Endothelial cell of umbilical vein (primary cell): ENCODE data around the gene CECR2. TPM values are rescaled to one million over a fixed set of nuclear protein-coding genes. Genes with fewer than 3 reads are reported as not detected.

Source experiments
- BruUV-seq: library from RNA; stranded (reverse); fragments of 400-500 nt; replicated peaks from 2 replicates; lab custom pipeline; 2021; lab: Mats Ljungman, UMichigan
- CTCF ChIA-PET: fragments of 300-600, 350-600 bp; sonication (Branson Sonifier 250); formaldehyde crosslinking; loops from one replicate; lab custom pipeline; 2021; ENCODE audit warnings: antibody characterized with exemption, inconsistent platforms; lab: Charles Lee
- POLR2A ChIA-PET: fragments of 300-600, 350-600 bp; sonication (Branson Sonifier 250); formaldehyde crosslinking; loops from one replicate; lab custom pipeline; 2021; ENCODE audit warnings: antibody characterized with exemption, inconsistent platforms; lab: Charles Lee
- DNase-seq: peaks from one replicate; pipeline ENCODE4 v3.0.0-alpha.2; 2011; ENCODE audit warnings: low read depth, low spot score
- FAIRE-seq: peaks from 2 replicates; lab custom pipeline; 2011; peaks lifted over from hg19 to GRCh38; lab: Jason Lieb, UNC
- H2AFZ ChIP-seq: 2 replicates; pipeline ENCODE4 v1.6.0; 2012; ENCODE audit warnings: low read depth, low read length, control low read depth, inconsistent platforms
- H3K27ac ChIP-seq: 2 replicates; pipeline ENCODE4 v1.5.1; 2011; ENCODE audit warnings: low read depth, mild to moderate bottlenecking, control low read depth, low read length, moderate library complexity; ENCODE audit not compliant: insufficient read depth
- H3K27me3 ChIP-seq, 2 experiments: 2 replicates each; pipeline versions ENCODE4 v1.6.0 to v1.6.1; 2011; ENCODE audit warnings: low read length in 2 of 2, mixed read lengths in 1 of 2; ENCODE audit not compliant: control insufficient read depth in 2 of 2, insufficient read depth in 2 of 2
- H3K36me3 ChIP-seq, 2 experiments: 2 replicates in 1 of 2; 3 replicates in 1 of 2; pipeline ENCODE4 v1.5.1; 2011; ENCODE audit warnings: low read length in 2 of 2, mild to moderate bottlenecking in 1 of 2, moderate library complexity in 1 of 2; ENCODE audit not compliant: control insufficient read depth in 2 of 2, insufficient read depth in 2 of 2; ENCODE audit errors: extremely low read depth in 1 of 2
- H3K4me1 ChIP-seq: 3 replicates; pipeline ENCODE4 v1.5.1; 2011; ENCODE audit warnings: mild to moderate bottlenecking, low read length; ENCODE audit not compliant: control insufficient read depth, insufficient read depth; ENCODE audit errors: extremely low read depth
- H3K4me2 ChIP-seq: 2 replicates; pipeline ENCODE4 v1.6.1; 2011; ENCODE audit warnings: low read length, control low read depth, mixed read lengths; ENCODE audit not compliant: insufficient read depth
- H3K4me3 ChIP-seq, 3 experiments: fragments of 200-600 bp in 1 of 3; sonication (generic), shearing (Covaris generic) in 1 of 3; replicated peaks in 1 of 3; 2 replicates each; pipeline ENCODE4 v1.5.1; 2011 to 2016; ENCODE audit warnings: control low read depth in 3 of 3, low read length in 3 of 3, mild to moderate bottlenecking in 2 of 3, inconsistent platforms in 1 of 3, low read depth in 1 of 3, moderate library complexity in 1 of 3; ENCODE audit not compliant: insufficient read depth in 1 of 3
- H3K79me2 ChIP-seq: 2 replicates; pipeline ENCODE4 v1.6.0; 2012; ENCODE audit warnings: low read length, inconsistent platforms; ENCODE audit not compliant: control insufficient read depth, insufficient read depth
- H3K9ac ChIP-seq: replicated peaks from 2 replicates; pipeline ENCODE3; 2011; ENCODE audit warnings: low read length, control low read depth; ENCODE audit not compliant: insufficient read depth; ENCODE audit errors: extremely low read depth
- H3K9me1 ChIP-seq: replicated peaks from 3 replicates; pipeline ENCODE4 v1.6.0; 2011; ENCODE audit warnings: mild to moderate bottlenecking, low read length; ENCODE audit not compliant: control insufficient read depth, insufficient read depth; ENCODE audit errors: extremely low read depth
- H3K9me3 ChIP-seq: replicated peaks from 2 replicates; pipeline ENCODE4 v1.5.1; 2012; ENCODE audit warnings: low read length, inconsistent platforms; ENCODE audit not compliant: control insufficient read depth, insufficient read depth
- H4K20me1 ChIP-seq: replicated peaks from 2 replicates; pipeline ENCODE3; 2011; ENCODE audit warnings: mild to moderate bottlenecking, low read length; ENCODE audit not compliant: control insufficient read depth, insufficient read depth; ENCODE audit errors: extremely low read depth
- CTCF ChIP-seq, 2 donors: IDR thresholded peaks; 1 replicate in 1 of 2; 2 replicates in 1 of 2; pipeline ENCODE4 v1.5.1; 2011; ENCODE audit warnings: low read length in 2 of 2, mild to moderate bottlenecking in 2 of 2, moderate library complexity in 2 of 2, control low read depth in 1 of 2, inconsistent platforms in 1 of 2, low read depth in 1 of 2; ENCODE audit not compliant: insufficient read depth in 1 of 2; ENCODE audit errors: extremely low read depth in 1 of 2
- EZH2 ChIP-seq: IDR thresholded peaks from 2 replicates; pipeline ENCODE4 v1.6.1; 2012; ENCODE audit warnings: borderline replicate concordance, low read depth, mild to moderate bottlenecking, moderate library complexity, low read length, inconsistent platforms; ENCODE audit not compliant: severe bottlenecking
- FOS ChIP-seq: IDR thresholded peaks from 2 replicates; pipeline ENCODE4 v1.6.1; 2011; ENCODE audit warnings: mild to moderate bottlenecking, low read length, moderate library complexity, borderline replicate concordance; ENCODE audit not compliant: insufficient read depth
- GATA2 ChIP-seq: IDR thresholded peaks from 2 replicates; pipeline ENCODE4 v1.7.0; 2011; ENCODE audit warnings: low read depth, mild to moderate bottlenecking, moderate library complexity, mixed read lengths, low read length; ENCODE audit not compliant: insufficient read length, insufficient read depth
- JUN ChIP-seq: IDR thresholded peaks from 2 replicates; pipeline ENCODE4 v1.6.1; 2011; ENCODE audit warnings: borderline replicate concordance, low read depth; ENCODE audit not compliant: insufficient read length, insufficient read depth
- MYC ChIP-seq: IDR thresholded peaks from one replicate; pipeline ENCODE4 v1.6.1; 2011; ENCODE audit warnings: mild to moderate bottlenecking, low read depth, low read length
- dilution Hi-C: fragments of 300-500 bp; cut with MboI; formaldehyde crosslinking; loops from one replicate; pipeline ENCODE4 v1.15.0; 2019; ENCODE audit warnings: low sequenced_read_pairs; ENCODE audit not compliant: extremely low pct_ligation_motif_present
- intact Hi-C: fragments of 100-400 bp; cut with micrococcal nuclease; formaldehyde crosslinking; loops from one replicate; pipeline ENCODE4 v1.10.0; 2022
- polyA plus RNA-seq, 4 experiments: library from polyadenylated mRNA; depleted of rRNA in 3 of 4; stranded (reverse) in 3 of 4; unstranded in 1 of 4; fragments of >200 nt; gene quantifications; 2 replicates each; pipeline versions ENCODE4 v1.2.1 to v1.2.3, GENCODE V29; 2011 to 2012; ENCODE audit warnings: missing spikeins in 1 of 4
- total RNA-seq: library from RNA; stranded (reverse); gene quantifications from 2 replicates; pipeline ENCODE4 v1.2.3, GENCODE V29; 2021

CECR2 gene
- total and polyA plus RNA-seq, 2 donors (not counting 3 experiments of a cell fraction or from before 2014, with no cell fraction given), result 0.01 TPM; not detected in 1

GRCh38 chr22:17475318-17476230 is 106.3 kb downstream of the CECR2 start:
- Histone ChIP-seq H3K4me1 (no peaks in the 10 kb centered on the region), H3K27ac (no peak overlapping the region), H3K9me3 (no peaks in the 10 kb centered on the region), H3K27me3 (peaks cover 14 to 22% of the 10 kb centered on the region in 2 experiments), H3K4me3 (no peak overlapping the region), H3K9ac (no peak overlapping the region), H2AFZ (no peak overlapping the region), H3K4me2 (no peak overlapping the region), H4K20me1 (no peaks in the 10 kb centered on the region), H3K36me3 (no peaks in the 10 kb centered on the region), H3K9me1 (no peaks in the 10 kb centered on the region), H3K79me2 (no peaks in the 10 kb centered on the region)
- BruUV-seq, result no TSS peak
- FAIRE-seq (no peak), DNase-seq (no peak)
- ChIA-PET CTCF (no interaction called here), POLR2A (no interaction called here)
- TF ChIP-seq GATA2 (no peak), MYC (no peak), CTCF (IDR thresholded peaks at IDR 0.05; ENCODE audit: extremely low read depth in 1 of 2, insufficient read depth in 1 of 2, low read depth in 1 of 2, low read length in 2 of 2) (no peak), EZH2 (no peak), JUN (no peak), FOS (no peak)
- intact Hi-C loops, result loop anchor here (5.0 kb wide), 1 partner anchor 108 kb away; the partner anchor contains the start of gene CECR2
- dilution Hi-C loops, result no loop called here
